NCI-H748 (cell line): ENCODE data around the gene CACFD1.
"Not testable (repeated sequence)": the region's sequence is repeated elsewhere in the genome, so short reads cannot be mapped to it uniquely, and the experiment has no call there.

Experiments
- DNase-seq: peaks from one replicate; lab custom pipeline; 2025; ENCODE audit not compliant: unreplicated experiment; lab: John Stamatoyannopoulos, UW

The CACFD1 gene

GRCh38 chr9:133439337-133439736 lies 20.4 kb upstream of the CACFD1 start:
- DNase-seq, result no peak

GRCh38 chr9:133440874-133441273 lies 18.9 kb upstream of the CACFD1 start:
- DNase-seq, result no peak

- DNase-seq, result no peak
These were observed 18.2 kb upstream of the CACFD1 start for GRCh38 chr9:133441571-133441970.

- no peak for DNase-seq
These were observed 16.5 kb upstream of the CACFD1 start for GRCh38 chr9:133443248-133443647.

- no peak for DNase-seq
These were observed 15.8 kb upstream of the CACFD1 start for GRCh38 chr9:133443982-133444381.

- no peak for DNase-seq
These were observed 14.3 kb upstream of the CACFD1 start for GRCh38 chr9:133445293-133445969.

- no peak for DNase-seq
These were observed 11.2 kb upstream of the CACFD1 start for GRCh38 chr9:133448487-133448972.

GRCh38 chr9:133449760-133450159 lies 10.0 kb upstream of the CACFD1 start:
- no peak for DNase-seq

- DNase-seq, result not testable (repeated sequence)
These were observed 7.9 kb upstream of the CACFD1 start for GRCh38 chr9:133451865-133452264.

- DNase-seq, result no peak
These were observed 7.2 kb upstream of the CACFD1 start for GRCh38 chr9:133452562-133452961.

GRCh38 chr9:133453651-133454050 lies 6.1 kb upstream of the CACFD1 start:
- DNase-seq, result no peak

- DNase-seq, result no peak
These were observed 5.5 kb upstream of the CACFD1 start for GRCh38 chr9:133454325-133454724.

GRCh38 chr9:133454943-133455673 lies 4.7 kb upstream of the CACFD1 start:
- DNase-seq, result no peak

GRCh38 chr9:133455936-133456335 lies 3.8 kb upstream of the CACFD1 start:
- DNase-seq, result no peak

- no peak for DNase-seq
These were observed 3.4 kb upstream of the CACFD1 start for GRCh38 chr9:133456409-133456808.

GRCh38 chr9:133457233-133457632 lies 2.5 kb upstream of the CACFD1 start:
- DNase-seq, result peak; percentile 17

GRCh38 chr9:133457748-133458147 lies 2.0 kb upstream of the CACFD1 start:
- no peak for DNase-seq

- DNase-seq, result peak; percentile 43
These were observed 1.0 kb upstream of the CACFD1 start for GRCh38 chr9:133458643-133459312.

- peak; percentile 85 for DNase-seq
These were observed 812 bp downstream of the CACFD1 start for GRCh38 chr9:133460405-133461175.

GRCh38 chr9:133461975-133462374 lies 2.2 kb downstream of the CACFD1 start:
- no peak for DNase-seq

GRCh38 chr9:133463234-133463863 lies 3.6 kb downstream of the CACFD1 start:
- peak; percentile 33 for DNase-seq
